GM19463 (cell line): ENCODE measurements around the gene LIN28A.
"Not testable (repeated sequence)": the region's sequence is repeated elsewhere in the genome, so short reads cannot be mapped to it uniquely, and the experiment has no call there.

Experiments used
- ATAC-seq: cut with Tn5 transposase; IDR thresholded peaks from one replicate; pipeline ENCODE4 v1.9.1; 2021; ENCODE audit warnings: mild to moderate bottlenecking, moderate library complexity; ENCODE audit not compliant: unreplicated experiment

Gene LIN28A, protein sequence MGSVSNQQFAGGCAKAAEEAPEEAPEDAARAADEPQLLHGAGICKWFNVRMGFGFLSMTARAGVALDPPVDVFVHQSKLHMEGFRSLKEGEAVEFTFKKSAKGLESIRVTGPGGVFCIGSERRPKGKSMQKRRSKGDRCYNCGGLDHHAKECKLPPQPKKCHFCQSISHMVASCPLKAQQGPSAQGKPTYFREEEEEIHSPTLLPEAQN

DNA sequence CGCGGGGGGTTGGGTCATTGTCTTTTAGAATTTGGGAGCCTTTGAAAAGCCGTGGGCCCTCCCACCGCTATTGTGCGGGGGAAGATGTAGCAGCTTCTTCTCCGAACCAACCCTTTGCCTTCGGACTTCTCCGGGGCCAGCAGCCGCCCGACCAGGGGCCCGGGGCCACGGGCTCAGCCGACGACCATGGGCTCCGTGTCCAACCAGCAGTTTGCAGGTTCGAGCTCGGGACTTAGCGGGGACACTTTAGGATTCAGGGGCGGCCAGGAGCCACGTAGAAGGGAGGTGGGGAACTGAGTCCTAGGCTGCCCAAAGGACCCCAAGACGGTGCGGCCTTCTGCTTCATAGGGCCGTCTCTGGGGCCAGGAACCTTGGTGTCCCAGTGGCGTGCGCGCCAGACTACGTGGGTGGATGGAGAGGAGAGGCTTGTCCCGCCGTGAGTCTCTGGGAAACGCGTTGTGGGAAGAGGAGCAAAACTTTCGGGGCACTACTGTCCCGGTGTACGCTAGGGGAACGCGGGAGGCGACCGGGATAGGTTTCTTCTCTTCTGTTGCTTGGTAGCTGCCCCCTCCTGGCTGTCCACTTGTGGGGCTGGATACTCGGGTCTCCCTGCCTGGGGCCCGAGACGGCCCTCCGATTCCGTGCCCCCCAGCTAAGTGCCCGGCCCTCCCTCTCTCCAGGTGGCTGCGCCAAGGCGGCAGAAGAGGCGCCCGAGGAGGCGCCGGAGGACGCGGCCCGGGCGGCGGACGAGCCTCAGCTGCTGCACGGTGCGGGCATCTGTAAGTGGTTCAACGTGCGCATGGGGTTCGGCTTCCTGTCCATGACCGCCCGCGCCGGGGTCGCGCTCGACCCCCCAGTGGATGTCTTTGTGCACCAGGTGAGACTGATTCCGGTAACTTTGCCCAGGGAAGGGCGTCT lies at the start of gene LIN28A:
LIN28A (plus strand) TSS at position 112 of the 918 bp plus-strand sequence; CDS start at position 187, 75 bp downstream.
- ATAC-seq = no peak

DNA sequence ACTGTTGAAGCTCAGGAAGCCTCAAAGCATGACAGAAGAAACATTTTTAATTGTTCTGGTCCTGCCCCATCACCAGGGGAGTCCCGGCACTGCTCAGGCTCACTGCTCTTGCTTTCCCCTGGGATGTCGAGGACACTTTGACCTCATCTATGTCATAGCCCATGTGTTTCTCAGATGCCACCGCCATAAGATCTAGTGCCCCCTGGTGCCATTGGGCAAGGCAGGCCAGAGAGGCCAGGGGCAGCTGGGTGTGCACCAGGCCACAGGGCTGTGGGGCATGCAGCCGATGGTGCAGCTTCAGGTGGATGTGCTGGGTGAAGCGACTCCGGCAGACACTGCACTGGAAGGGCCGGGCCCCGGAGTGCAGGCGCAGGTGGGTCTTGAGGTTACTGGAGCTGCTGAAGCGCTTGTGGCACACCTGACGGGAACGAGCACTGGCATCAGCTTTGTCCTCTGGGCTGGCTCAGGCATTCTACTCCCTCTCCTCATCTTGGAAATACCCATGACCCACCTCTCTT lies 49.0 kb upstream of the LIN28A start:
- ATAC-seq = no peak

DNA sequence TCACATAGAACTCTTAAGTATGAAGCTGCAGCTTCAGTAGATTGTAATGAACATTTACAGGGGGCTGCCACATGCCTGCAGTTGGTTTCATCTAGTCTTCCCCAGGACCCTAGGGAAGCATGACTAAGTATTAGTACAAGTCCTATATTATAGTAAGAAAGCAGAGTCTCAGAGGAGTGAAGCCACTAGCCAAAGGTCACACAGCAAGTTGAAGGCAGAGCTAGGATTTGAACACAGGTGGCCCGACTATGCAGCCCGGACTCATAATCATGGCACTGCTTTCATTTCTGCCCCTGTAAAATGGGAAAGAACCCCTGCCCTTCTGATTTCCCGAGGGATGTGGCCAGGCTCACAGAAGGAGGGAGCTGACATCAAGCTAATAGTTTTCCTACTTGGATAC lies 48.3 kb upstream of the LIN28A start:
- no peak for ATAC-seq

DNA sequence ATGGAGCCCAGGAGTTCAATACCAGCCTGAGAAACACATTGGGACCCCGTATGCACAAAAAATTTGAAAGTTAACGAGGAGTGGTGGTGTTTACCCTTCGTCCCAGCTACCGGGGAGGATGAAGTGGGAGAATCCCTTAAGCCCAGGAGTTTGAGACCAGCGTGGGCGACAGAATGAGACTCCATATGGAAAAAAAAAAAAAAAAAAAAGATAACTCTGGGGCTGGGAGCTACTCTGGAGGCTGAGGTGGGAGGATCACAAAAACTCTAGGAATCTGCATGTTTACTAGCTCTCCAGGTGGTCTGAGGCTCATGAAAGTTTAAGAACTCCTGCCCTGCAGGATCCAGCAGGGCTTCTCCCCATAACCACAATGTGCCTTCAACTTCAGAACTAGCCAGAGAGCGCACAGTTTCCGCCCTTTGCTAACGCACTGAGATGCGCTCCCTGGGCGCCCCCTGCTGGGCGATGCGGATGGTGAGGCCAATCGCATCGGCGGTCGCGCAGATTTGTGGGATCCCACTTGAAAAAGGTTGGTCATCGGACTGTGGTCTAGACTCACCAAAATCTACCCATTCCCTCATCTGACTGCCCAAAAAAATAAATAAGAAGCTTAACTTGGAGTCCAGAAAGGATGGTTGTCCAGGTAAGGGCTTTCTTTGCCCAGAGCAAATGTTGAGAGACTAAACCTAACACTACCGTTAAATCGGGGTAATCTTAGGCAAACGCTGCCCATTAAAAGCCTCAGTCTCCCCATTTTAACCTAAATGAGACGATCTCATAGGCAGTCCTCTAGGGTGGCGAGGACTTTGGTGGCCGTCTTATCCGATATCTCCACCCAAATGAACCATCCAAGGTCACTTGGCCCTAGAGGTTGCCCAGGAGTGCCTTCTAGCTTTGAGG lies 46.8 kb upstream of the LIN28A start:
- no peak for ATAC-seq

DNA sequence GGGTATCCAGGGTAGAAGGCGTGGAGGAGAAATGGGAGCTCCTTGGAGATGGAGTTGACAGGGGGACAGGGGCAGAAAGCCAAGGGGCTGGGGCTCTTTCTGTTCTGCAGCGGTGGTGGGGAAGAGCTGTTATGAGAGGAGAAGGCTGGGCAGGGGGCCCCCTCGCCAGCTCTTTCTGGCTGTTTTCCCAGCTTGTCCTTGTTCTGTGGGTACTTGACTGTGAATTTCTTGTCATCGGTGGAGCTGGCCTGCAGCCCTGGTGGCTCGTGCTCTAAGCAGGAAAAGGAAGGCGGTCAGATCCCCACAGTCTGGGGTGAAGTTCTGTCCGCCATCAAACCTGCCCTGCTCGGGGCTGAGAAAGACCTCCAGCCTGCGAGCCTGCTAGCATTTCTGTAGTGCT lies 45.7 kb upstream of the LIN28A start:
- no peak for ATAC-seq

DNA sequence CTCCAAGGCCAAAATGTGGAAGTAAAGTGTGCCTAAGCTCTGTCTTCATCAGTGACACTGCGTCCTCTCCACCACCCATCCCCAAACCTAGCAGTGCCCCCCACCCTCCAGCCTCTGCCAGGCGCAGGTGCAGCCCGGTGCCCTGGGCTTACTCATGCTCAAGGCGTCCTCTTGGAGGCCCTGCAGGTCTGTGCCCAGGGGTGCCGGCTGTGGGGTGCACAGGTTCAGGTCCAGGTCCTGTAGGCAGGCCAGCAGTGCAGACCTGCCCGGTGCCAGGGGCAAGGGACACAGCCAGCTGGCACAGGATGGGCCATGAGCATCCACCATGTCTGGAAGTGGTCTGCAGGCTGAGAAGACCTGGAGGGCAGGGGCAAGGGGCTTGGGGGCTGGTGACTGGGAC lies 43.2 kb upstream of the LIN28A start:
- no peak for ATAC-seq

DNA sequence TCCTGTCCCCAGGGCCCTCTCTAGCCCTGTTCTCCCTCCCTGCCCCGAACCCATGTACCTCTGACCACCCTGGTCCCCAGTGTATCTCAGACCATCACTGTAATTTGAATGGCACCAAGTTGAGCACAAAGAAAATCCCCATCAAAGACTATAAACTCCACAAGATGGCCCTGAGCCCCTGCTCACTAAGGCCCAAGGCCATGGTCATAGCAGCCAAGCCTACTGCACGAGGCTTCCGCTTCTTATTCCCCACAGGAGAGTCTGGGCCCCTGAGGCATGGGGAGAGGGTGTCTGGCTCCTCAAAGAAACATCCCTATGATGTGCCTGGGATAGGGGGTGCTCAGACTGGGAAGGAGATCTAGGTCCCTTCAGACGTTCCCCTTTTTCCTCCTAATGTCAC lies 42.6 kb upstream of the LIN28A start:
- ATAC-seq = no peak

DNA sequence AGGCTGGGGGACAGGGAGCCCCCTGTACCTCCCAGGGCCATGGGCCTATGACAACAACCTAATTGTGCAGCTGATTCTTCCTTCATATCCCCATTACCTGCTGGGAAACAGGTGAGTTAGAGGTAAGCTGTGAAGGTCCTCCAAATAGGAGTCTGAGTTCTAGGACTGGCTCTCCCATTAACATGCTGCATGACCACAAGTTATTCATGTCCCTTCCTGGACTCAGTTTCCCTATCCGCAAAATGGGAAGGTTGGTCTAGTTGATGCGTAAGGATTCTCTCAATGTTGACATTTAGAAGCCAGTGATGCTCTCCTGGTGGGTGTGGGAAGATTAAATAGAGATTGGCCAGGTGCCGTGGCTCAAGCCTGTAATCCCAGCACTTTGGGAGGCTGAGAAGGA lies 42.1 kb upstream of the LIN28A start:
- ATAC-seq = no peak

DNA sequence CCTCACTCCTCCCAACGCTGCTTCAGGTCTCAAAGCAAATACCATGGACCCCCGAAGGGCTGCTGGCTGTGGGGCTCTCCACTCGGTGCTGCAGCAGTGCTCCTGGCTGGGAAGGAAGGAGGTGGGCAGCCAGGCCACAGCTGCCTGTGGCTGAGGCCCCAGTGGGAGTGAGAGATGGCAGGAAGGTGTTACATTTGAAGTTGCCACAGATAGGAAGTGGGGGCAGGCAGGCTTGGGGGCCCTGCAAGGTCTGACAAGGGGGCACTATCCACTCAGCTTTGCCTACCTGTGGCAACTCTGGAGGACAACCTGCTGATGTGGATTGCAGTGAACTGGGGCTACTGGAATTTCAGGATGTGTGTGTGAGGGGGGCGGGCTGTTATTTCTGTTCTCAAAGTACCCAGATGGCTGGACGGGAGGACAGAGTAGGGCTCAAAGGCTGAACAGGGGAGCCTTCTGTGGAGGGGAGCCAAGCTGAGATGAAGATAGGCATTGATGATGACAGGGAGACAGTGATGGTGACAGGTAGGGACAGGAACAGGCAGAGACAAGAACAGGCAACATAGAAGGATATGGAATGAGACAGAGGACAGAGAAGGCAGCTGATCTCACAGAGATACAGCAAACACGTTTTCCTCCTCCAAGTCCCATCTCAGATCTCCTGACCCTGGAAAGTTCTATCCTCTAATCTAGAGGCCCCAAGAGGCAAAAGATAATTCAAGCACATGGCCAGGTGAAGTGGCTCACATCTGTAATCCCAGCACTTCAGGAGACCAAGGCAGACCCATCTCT lies 39.8 kb upstream of the LIN28A start:
- ATAC-seq = no peak

DNA sequence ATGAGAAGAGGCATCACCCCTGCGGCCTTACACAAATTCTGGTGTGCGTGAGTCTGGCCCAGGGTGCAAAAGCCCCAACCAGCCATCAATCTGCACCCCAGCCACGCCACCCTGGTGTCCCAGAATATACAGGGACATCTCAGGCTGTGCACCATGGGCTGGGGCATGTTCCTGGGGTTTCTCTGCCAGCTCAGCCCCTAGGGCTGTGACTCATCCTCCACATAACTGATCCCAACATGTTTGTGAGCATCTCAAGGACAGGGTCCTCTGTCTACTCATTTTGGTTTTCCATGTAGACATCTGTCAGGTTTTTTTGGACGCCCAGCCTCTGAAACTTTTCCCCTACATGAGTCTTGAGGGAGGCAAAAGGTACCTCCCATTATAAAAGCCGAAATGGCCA lies 38.6 kb upstream of the LIN28A start:
- no peak for ATAC-seq

DNA sequence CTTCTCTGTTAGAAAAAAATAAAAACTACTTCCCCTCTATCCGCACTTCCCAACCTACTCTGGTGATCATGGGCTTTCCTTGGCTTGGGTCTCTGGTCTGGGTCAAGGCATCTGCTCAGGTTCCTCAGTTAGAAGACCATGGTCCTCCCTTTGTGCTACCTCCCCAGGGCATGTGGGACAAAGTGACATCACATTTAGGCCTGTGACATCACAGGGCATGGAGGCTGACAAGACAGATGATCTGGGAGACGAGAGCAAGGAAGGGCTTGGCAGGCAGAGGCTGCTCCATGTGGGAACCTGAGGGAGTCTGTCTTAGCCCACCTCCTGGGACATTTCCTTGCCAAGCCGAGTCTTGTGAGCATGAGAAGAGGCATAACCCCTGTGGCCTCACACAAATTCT lies 38.0 kb upstream of the LIN28A start, which contains the start of gene ZNF683:
ZNF683 (minus strand) TSS at position 140 of the 400 bp plus-strand sequence. CDS start 4,179 bp downstream, outside the sequence.
- ATAC-seq = not testable (repeated sequence)

DNA sequence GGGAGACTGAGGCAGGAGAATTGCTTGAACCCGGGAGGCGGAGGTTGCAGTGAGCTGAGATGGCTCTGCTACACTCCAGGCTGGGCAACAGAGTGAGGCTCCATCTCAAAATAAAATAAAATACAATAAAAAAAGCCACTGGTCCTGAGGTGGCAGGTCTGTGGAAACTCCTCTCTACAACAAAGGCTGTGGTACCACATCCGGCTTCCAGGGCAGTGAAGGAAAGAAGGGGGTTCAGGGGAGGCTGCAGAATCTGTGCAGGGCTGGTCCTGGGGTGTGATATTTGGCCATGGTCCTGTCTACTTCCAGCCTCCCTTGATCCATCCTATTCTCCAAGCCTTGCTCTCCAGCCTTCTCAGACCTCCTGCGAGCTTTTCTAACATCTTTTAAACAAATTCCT lies 37.3 kb upstream of the LIN28A start:
- ATAC-seq = no peak

DNA sequence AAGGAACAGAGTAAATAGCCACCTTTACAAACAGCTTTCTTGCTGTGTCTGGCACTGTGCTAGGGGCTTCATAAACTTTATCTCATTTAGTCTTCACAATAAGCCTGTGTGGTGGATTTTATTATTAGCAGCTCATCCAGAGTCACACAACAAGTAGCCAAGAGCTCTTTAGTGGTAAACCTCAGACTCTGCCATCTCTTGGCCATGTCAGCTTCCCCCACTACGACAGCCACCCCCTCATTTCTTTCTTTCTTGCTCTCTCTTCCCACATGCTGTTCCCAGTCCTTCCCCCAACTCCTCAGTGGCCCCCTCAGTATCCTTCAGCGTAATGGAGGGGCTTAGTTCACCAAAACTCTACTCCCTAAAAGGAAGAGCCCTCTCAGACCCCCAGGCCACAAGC lies 36.8 kb upstream of the LIN28A start:
- no peak for ATAC-seq

DNA sequence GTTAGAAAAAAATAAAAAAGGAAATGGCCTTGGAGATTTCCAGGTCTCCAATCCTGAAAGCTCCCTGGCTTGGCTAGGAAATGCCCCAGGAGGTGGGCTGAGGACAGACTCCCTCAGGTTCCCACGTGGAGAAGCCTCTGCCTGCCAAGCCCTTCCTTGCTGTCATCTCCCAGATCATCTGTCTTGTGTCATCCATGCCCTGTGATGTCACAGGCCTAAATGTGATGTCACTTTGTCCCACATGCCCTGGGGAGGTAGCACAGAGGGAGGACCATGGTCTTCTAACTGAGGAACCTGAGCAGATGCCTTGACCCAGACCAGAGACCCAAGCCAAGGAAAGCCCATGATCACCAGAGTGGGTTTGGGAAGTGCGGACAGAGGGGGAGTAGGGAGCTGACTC lies 36.3 kb upstream of the LIN28A start:
- ATAC-seq = not testable (repeated sequence)

DNA sequence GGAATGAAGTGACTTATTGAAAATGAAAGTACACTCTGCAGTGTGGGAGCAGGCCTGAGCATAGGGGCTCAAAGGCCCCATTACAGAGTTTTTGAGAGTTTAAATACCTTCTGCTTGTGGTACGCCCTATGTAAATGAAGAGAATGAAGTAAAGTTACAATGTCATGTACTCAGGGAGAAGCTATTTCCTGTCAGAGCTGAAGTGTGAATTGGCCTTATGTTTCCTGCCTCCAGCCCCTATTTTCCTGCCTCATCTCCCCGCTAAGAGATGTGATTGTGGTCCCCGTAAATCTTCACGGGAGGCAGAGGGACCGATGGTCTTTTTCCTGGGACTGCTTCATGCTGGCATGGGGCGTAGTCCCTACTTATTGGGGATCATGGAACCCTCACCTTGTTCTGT lies 35.5 kb upstream of the LIN28A start:
- ATAC-seq = no peak

DNA sequence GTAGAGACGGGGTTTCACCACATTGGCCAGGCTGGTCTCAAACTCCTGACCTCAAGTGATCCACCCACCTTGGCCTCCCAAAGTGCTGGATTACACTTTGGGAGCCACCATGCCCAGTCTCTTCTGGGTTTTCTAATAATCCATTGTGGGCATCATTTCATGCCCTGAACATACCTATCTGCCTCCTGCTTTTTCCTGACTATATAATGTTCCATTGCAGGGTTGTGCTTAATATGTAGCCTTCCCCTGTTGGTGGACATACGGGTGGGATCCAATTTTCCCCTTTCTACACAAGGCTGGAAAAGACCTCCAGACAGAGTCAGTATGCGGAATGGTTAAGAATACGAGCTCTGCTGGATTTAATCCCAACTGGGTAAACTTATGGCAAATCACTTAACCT lies 34.6 kb upstream of the LIN28A start:
- ATAC-seq = no peak

DNA sequence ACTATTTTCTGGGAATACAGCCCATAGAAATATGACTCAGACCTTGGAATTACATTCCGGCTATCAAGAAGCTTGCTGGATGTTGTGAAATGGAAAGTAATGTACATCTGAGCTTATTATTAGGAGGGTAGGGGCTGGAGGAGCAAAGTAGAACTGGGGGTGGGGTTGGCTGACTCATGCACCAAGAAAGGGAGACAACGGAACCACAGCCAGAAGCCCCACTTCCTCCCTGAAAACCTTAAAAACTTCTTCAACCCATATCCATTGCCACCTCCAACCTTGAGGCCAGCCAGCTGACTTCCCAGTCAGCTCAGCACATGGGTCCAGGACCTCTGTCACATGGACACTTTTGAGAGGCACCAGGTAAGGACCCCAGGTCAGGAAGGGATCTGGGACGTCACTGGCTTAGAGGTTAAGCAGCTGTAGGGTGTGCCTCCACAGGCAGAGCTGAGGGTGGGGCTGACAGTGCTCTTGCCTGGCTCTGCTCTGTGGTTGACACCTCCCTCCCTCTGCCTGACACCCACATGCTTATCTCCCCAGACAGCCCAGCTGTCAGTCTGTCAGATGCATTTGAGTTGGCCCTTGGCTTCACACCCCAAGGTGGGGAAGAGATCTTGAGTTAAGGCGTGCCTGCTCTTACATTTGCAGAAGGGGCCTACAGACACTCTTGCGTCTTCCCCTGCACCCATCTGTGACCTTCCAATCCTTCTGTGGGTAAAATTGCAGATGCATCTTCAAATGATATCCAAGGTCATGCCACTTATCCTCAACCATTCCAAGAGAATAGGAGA lies 32.3 kb upstream of the LIN28A start:
- ATAC-seq = peak; percentile 96

DNA sequence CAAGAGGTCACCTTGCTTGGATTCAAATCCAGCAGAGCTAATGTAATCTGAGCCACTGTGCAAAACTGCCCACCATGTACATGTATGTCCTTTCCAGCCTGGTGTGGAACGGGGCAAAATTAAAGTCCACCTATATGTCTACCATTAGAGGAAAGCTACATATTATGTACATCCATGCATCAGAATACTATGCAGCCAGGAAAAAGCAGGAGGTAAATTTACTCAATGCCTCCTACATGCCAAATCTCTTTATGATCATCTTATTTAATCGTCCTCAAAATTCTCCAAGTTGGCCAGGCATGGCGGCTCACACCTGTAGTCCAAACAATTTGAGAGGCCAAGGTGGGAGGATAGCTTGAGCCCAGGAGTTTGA lies 31.8 kb upstream of the LIN28A start:
- ATAC-seq = no peak

DNA sequence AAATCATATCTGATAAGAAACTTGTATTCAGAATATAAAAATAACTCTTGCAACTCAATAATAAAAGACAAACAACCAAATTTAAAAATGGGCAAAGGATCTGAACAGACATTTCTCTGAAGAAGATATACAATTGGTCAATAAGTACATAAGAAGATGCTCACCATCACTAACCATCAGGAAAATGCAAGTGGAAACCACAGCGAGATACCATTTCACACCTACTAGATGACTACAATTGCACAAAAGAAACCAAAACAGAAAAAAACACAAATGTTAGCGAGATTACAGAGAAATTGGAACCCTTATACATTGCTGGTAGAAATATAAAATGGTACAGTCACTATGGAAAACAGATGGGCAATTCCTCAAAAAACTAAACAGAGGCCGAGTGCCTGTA lies 26.5 kb upstream of the LIN28A start:
- no peak for ATAC-seq
